ENCODE measurements around the gene CLSTN2.

- no peak for TF ChIP-seq CTCF (IDR thresholded peaks at IDR 0.05)
- no peak for TF ChIP-seq POLR2A (IDR thresholded peaks at IDR 0.05)
- TF ChIP-seq POLR2AphosphoS5 (IDR thresholded peaks at IDR 0.05) = no peak
These were observed 168.2 kb downstream of the CLSTN2 start for GRCh38 chr3:140103166-140103565.

All from prostate gland (tissue), 2 donors.